ENCODE measurements around the gene GRIN3A. TPM values are rescaled to one million over a fixed set of nuclear protein-coding genes. Genes with fewer than 3 reads are reported as not detected.
"Not testable (repeated sequence)": the region's sequence is repeated elsewhere in the genome, so short reads cannot be mapped to it uniquely, and the experiment has no call there.

GRIN3A gene
- total RNA-seq, 2 experiments from 2014 or later = not detected

- DNase-seq (no peak), ATAC-seq (ENCODE audit: low read depth) (no peak)
- POLR2A ChIA-PET = interaction anchor here (1.9 kb wide), 1 partner anchor 38 kb away, joined by 6 read pairs; the partner anchor contains the start of gene RNF20
- peaks cover 32% of the 10 kb centered on the region for H3K4me1 Mint-ChIP-seq
- peak overlapping the region; percentile 21 for H3K27ac Mint-ChIP-seq
- H3K27me3 Mint-ChIP-seq = no peaks in the 10 kb centered on the region
- H3K36me3 Mint-ChIP-seq = peaks cover 27% of the 10 kb centered on the region
- H3K4me3 Mint-ChIP-seq = no peak overlapping the region
- no peaks in the 10 kb centered on the region for H3K9me3 Mint-ChIP-seq
These were observed 167.3 kb downstream of the GRIN3A start for GRCh38 chr9:101571114-101571513.

- Mint-ChIP-seq H3K4me1 (peaks cover 32% of the 10 kb centered on the region), H3K4me3 (no peak overlapping the region), H3K27me3 (no peaks in the 10 kb centered on the region), H3K27ac (peak overlapping the region; percentile 76), H3K36me3 (peaks cover 30% of the 10 kb centered on the region), H3K9me3 (no peaks in the 10 kb centered on the region)
- ATAC-seq (ENCODE audit: low read depth) = peak; percentile 77
- no peak for DNase-seq
- POLR2A ChIA-PET = interaction anchor here (1.9 kb wide), 1 partner anchor 36 kb away, joined by 6 read pairs; the partner anchor contains the start of gene RNF20
These were observed 168.5 kb downstream of the GRIN3A start for GRCh38 chr9:101569741-101570501.

- POLR2A ChIA-PET = no interaction called here
- ATAC-seq (ENCODE audit: low read depth) (no peak), DNase-seq (no peak)
- Mint-ChIP-seq H3K4me3 (no peak overlapping the region), H3K9me3 (no peaks in the 10 kb centered on the region), H3K36me3 (peaks cover 42% of the 10 kb centered on the region), H3K27me3 (no peaks in the 10 kb centered on the region), H3K27ac (no peak overlapping the region), H3K4me1 (peaks cover 22% of the 10 kb centered on the region)
These were observed 170.6 kb downstream of the GRIN3A start for GRCh38 chr9:101567725-101568350.

GRCh38 chr9:101566904-101567724 lies 171.3 kb downstream of the GRIN3A start:
- Mint-ChIP-seq H3K36me3 (peaks cover 49% of the 10 kb centered on the region), H3K27me3 (no peaks in the 10 kb centered on the region), H3K4me3 (no peak overlapping the region), H3K9me3 (no peaks in the 10 kb centered on the region), H3K4me1 (peaks cover 17% of the 10 kb centered on the region), H3K27ac (no peak overlapping the region)
- no peak for DNase-seq
- POLR2A ChIA-PET = no interaction called here
- no peak for ATAC-seq (ENCODE audit: low read depth)

- H3K36me3 Mint-ChIP-seq = peaks cover 70% of the 10 kb centered on the region
- H3K4me3 Mint-ChIP-seq = no peak overlapping the region
- DNase-seq (no peak), ATAC-seq (ENCODE audit: low read depth) (no peak)
- no peaks in the 10 kb centered on the region for H3K27me3 Mint-ChIP-seq
- H3K9me3 Mint-ChIP-seq = peaks cover 1% of the 10 kb centered on the region
- H3K4me1 Mint-ChIP-seq = peaks cover 10% of the 10 kb centered on the region
- no peak overlapping the region for H3K27ac Mint-ChIP-seq
- POLR2A ChIA-PET = no interaction called here
These were observed 174.2 kb downstream of the GRIN3A start for GRCh38 chr9:101564252-101564651.

GRCh38 chr9:101562966-101563365 lies 175.5 kb downstream of the GRIN3A start:
- Mint-ChIP-seq H3K4me1 (peaks cover 10% of the 10 kb centered on the region), H3K9me3 (peaks cover 1% of the 10 kb centered on the region), H3K4me3 (no peak overlapping the region), H3K27ac (no peak overlapping the region), H3K27me3 (no peaks in the 10 kb centered on the region), H3K36me3 (peaks cover 72% of the 10 kb centered on the region)
- POLR2A ChIA-PET = no interaction called here
- DNase-seq (no peak), ATAC-seq (ENCODE audit: low read depth) (no peak)

GRCh38 chr9:101561740-101562139 lies 176.7 kb downstream of the GRIN3A start:
- ATAC-seq (ENCODE audit: low read depth) = no peak
- no peaks in the 10 kb centered on the region for H3K27me3 Mint-ChIP-seq
- no peak overlapping the region for H3K27ac Mint-ChIP-seq

GRCh38 chr9:101549472-101550098 lies 188.9 kb downstream of the GRIN3A start:
- H3K4me3 Mint-ChIP-seq; H3K9me3 Mint-ChIP-seq; ATAC-seq (ENCODE audit: low read depth); H3K27me3 Mint-ChIP-seq; H3K4me1 Mint-ChIP-seq; DNase-seq; POLR2A ChIA-PET; H3K27ac Mint-ChIP-seq: not testable (repeated sequence)
- H3K36me3 Mint-ChIP-seq = peaks cover 56% of the 10 kb centered on the region

More at GRCh38 chr9:101561740-101562139, 176.7 kb downstream of the GRIN3A start:
- POLR2A ChIA-PET = no interaction called here
- peaks cover 74% of the 10 kb centered on the region for H3K36me3 Mint-ChIP-seq
- DNase-seq = no peak
- H3K9me3 Mint-ChIP-seq = peaks cover 2% of the 10 kb centered on the region
- H3K4me3 Mint-ChIP-seq = no peak overlapping the region
- peaks cover 10% of the 10 kb centered on the region for H3K4me1 Mint-ChIP-seq

GRCh38 chr9:101543098-101543735 lies 195.2 kb downstream of the GRIN3A start:
- H3K36me3 Mint-ChIP-seq = peaks cover 26% of the 10 kb centered on the region
- H3K27me3 Mint-ChIP-seq = no peaks in the 10 kb centered on the region
- POLR2A ChIA-PET = no interaction called here
- H3K4me1 Mint-ChIP-seq = no peaks in the 10 kb centered on the region
- no peak overlapping the region for H3K4me3 Mint-ChIP-seq
- H3K27ac Mint-ChIP-seq = no peak overlapping the region
- DNase-seq (no peak), ATAC-seq (ENCODE audit: low read depth) (no peak)
- no peaks in the 10 kb centered on the region for H3K9me3 Mint-ChIP-seq

- no peak for ATAC-seq (ENCODE audit: low read depth)
- no peak for DNase-seq
- H3K9me3 Mint-ChIP-seq = no peaks in the 10 kb centered on the region
- no peaks in the 10 kb centered on the region for H3K27me3 Mint-ChIP-seq
- peaks cover 7% of the 10 kb centered on the region for H3K4me1 Mint-ChIP-seq
- POLR2A ChIA-PET = no interaction called here
- peaks cover 14% of the 10 kb centered on the region for H3K36me3 Mint-ChIP-seq
- H3K4me3 Mint-ChIP-seq = no peak overlapping the region
- H3K27ac Mint-ChIP-seq = no peak overlapping the region
These were observed 198.4 kb downstream of the GRIN3A start for GRCh38 chr9:101540069-101540468.

- DNase-seq (no peak), ATAC-seq (ENCODE audit: low read depth) (no peak)
- Mint-ChIP-seq H3K27me3 (no peaks in the 10 kb centered on the region), H3K4me1 (peaks cover 11% of the 10 kb centered on the region), H3K36me3 (peaks cover 11% of the 10 kb centered on the region), H3K27ac (no peak overlapping the region), H3K9me3 (no peaks in the 10 kb centered on the region), H3K4me3 (no peak overlapping the region)
- POLR2A ChIA-PET = no interaction called here
These were observed 201.5 kb downstream of the GRIN3A start for GRCh38 chr9:101536938-101537337.

- no peaks in the 10 kb centered on the region for H3K27me3 Mint-ChIP-seq
- ATAC-seq (ENCODE audit: low read depth) (no peak), DNase-seq (no peak)
- POLR2A ChIA-PET = no interaction called here
- H3K27ac Mint-ChIP-seq = no peak overlapping the region
- H3K4me3 Mint-ChIP-seq = no peak overlapping the region
- H3K4me1 Mint-ChIP-seq = peaks cover 11% of the 10 kb centered on the region
- peaks cover 11% of the 10 kb centered on the region for H3K36me3 Mint-ChIP-seq
- no peaks in the 10 kb centered on the region for H3K9me3 Mint-ChIP-seq
These were observed 202.1 kb downstream of the GRIN3A start for GRCh38 chr9:101536351-101536750.
